Posterior vena cava (tissue), 2 donors: ENCODE measurements around the gene CCSER2. TPM values are rescaled to one million over a fixed set of nuclear protein-coding genes. Genes with fewer than 3 reads are reported as not detected.

Experiments used
- DNase-seq: peaks from one replicate; pipeline ENCODE4 v3.0.0-alpha.2; 2020; ENCODE audit warnings: low spot score
- intact Hi-C, 2 donors: fragments of 100-400 bp; cut with DNase I; formaldehyde crosslinking; loops; one replicate each; pipeline versions ENCODE4 v1.14.1 to v1.14.2; 2022 to 2023
- total RNA-seq, 2 donors: library from RNA; stranded (reverse); fragmentation: NEBNext Ultra II Directional; extraction: Animal tissue kit (Norgen Biotek cat#: 25700); gene quantifications; one replicate each; pipeline ENCODE4 v1.2.1, GENCODE V29; 2021
- donor health status: DM: yes; HTN: yes; CAD: no.
- donor health status: DM: yes; HTN: yes; CAD: no.

The CCSER2 gene
- total RNA-seq, 2 donors from 2014 or later: 85.4 to 108 TPM

DNA sequence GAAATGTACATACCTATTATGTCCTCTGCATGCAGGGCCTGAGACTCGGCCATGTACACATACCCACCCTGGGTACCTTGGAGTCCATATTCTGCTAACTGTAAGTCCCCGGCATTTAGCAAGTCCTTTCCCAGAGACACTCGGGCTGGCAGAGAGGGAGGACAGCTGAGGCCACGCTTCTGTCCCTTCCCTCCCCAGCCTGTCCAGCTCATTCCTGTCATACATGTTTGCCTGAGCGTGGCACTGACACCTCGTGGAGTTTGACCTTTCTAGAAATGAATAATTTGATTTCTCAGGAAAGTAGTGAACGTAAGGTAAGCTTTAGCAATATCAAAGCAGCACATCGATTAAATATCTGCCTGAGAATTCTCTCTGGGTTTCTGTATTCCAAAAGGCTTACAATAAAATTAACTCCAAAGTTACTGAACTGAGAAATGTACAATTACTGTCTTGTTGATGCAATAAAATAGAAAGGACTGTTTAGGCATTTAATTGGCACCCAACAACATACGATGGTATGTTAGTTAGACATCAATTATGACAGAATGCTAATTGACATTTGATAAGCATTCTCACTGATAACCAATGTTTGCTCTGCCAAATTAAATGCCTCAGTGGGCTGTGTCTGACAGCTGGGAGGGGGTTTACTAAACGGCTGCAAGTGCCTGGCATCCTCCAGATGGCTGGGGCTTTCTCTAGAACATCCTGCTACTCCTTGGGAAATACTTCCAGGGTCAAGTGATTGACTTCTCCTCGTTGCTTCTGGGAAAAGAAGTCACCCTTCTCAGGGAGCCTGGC lies 221.2 kb downstream of the CCSER2 start:
- no peak for DNase-seq
- intact Hi-C loops: loop anchor here in 1 of 2 donors (10.0 kb wide), 1 partner anchor 1825 kb away; no protein-coding TSS in a partner anchor

DNA sequence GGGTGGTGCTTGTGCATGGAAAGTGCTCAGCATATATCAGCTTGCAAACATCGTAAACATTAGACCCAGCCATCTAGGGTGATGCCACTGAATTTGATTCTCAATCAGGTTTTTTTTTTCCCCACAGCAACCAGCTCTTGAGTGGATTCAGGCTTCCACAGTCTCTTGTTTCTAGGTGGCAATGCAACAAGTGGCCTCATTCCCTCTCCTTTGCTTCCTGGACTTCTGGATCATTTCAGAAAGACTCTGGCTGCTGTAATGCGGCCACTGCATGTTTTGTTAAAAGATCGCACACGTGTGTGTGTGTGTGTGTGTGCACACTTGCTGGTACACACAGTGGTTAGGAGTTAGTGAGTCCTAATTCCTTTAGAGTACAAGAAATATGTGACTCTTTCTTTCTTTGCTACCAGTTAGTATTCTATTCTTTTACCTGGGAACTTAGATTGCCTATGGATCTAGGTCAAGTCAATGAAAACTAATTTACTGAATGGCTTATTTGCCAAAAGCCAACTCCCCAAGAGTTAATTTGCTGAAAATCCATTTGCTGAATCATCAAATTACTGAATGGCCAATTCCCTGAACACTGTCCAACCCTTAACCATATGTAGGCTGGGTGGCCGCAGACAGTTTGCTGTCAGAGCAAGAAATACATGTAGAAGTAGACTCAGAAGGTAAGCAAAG lies 222.5 kb downstream of the CCSER2 start:
- no peak for DNase-seq
- intact Hi-C loops: no loop called here

DNA sequence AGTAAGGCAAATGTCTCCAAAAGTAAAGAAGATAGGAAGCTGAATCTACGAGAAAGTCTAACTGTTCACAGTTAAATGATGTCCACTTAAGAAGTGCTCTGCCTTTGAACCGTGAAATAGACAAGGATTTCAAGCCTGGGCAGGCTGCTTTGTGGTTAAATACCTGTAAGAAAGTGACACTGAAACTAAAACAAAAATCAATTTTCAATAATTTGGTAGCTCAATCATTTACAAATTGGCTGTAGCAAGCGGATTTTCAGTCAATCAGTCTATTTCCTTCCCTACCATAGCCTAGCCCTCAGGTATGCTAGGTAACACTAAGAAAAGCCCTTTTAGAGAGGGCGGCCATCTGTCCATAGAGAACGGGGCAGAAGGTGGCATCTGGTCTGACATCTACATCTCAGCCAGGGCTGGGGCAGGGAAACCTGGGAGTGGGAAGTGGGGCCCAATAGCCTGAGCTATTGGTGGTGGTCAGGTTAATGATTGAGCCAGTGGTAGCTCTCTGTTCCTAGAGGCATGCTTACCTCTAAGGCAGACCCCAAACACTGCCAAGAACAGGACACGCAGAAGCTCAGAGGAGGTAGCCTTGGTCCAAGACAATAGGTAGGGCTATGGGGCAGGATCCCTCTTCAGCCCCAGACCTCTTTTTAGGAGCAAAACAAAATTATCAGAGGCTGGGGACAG lies 223.2 kb downstream of the CCSER2 start:
- no peak for DNase-seq
- intact Hi-C loops: no loop called here

GRCh38 chr10:84552478-84552877 lies 224.1 kb downstream of the CCSER2 start:
- intact Hi-C loops: no loop called here
- no peak for DNase-seq

GRCh38 chr10:84562592-84562991 lies 234.2 kb downstream of the CCSER2 start:
- intact Hi-C loops: no loop called here
- no peak for DNase-seq

DNA sequence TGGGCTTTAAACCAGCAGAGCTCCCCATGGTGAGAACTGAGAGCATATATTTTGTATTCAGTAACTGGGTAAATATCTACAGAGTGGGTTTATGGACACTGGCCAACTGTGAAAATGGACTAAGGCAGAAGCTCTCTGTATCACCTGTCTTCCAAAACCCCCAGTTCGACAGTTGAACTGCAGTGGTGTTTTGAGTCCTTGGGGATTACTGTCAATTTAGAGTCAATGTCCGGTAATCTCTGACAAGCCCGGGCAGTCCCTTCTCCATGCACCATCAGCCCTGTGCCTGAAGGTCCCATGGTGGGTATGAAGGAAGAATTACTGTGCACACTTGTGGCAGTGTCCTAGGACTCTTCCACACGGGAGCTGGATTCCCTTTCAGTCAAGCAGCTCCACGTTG lies 235.0 kb downstream of the CCSER2 start:
- no peak for DNase-seq
- intact Hi-C loops: no loop called here

DNA sequence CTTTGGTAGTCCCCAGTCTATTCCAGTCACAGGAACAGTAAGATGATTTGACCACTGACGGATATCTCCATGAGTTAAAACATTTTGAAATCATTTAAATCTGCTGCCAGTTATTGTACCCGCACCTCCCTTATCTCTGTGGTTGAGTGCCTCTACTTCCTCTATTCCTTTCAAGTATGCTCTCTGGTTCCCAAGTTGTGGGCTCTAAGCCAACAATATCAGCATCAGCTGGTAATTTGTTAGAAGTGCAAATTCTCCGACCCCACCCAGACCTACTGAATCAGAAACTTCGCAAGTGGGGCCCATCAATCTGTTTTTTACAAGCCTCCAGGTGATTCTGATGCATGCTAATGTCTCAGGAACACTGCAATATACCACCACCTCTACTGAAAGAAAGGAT lies 235.5 kb downstream of the CCSER2 start:
- no peak for DNase-seq
- intact Hi-C loops: no loop called here

DNA sequence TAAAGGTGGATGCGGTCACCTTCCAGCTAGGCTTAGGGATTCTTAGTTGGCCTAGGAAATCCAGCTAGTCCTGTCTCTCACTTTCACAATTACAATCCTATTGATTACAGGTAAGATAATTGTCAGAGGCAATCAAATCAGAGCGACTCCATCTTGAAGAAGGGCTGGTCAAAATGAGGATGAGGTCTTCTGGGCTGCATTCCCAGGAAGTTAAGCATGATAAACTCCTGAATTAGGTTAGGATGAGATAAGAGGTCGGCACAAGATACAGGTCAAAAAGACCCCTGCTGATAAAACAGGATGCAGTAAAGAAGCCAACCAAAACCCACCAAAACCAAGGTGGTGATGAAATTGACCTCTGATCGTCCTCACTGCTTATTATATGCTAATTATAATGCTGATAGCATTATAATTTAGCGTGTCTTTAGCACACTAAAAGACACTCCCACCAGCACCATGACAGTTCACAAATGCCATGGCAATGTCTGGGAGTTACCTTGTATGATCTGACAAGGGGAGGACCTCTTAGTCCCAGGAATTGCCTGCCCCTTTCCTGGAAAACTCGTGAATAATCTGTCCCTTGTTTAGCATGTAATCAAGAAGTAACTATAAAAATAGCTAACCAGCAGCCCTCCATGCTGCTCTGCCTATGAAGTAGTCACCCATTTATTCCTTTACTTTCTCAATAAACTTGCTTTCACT lies 237.6 kb downstream of the CCSER2 start:
- intact Hi-C loops: loop anchor here in 1 of 2 donors (5.0 kb wide), 1 partner anchor 1421 kb away; no protein-coding TSS in a partner anchor
- DNase-seq: no peak

- intact Hi-C loops: loop anchor here in 1 of 2 donors (5.0 kb wide), 1 partner anchor 1420 kb away; no protein-coding TSS in a partner anchor
Observed at GRCh38 chr10:84567133-84567532, 238.7 kb downstream of the CCSER2 start.

More at GRCh38 chr10:84567133-84567532, 238.7 kb downstream of the CCSER2 start:
- no peak for DNase-seq

Other genes with a start within 250 kb of the CCSER2 start
- gene GHITM, start 189.1 kb upstream of the CCSER2 start, total RNA-seq: 100 to 1,000 TPM in 1 of 2 donors, 10 to 100 TPM in 1; 94.0 to 106 TPM
- not detected for gene GPR15LG, start 154.8 kb upstream of the CCSER2 start, total RNA-seq
- gene CDHR1, start 134.1 kb upstream of the CCSER2 start, total RNA-seq: under 1 TPM; 0.14 to 0.28 TPM
- not detected for gene LRIT2, start 103.0 kb upstream of the CCSER2 start, total RNA-seq
- not detected for gene LRIT1, start 87.0 kb upstream of the CCSER2 start, total RNA-seq
- under 1 TPM in 1 of 2 donors, not detected in 1; 0.38 TPM for gene RGR, start 83.5 kb upstream of the CCSER2 start, total RNA-seq